ENCODE results near the gene FRMD8. TPM values are rescaled to one million over a fixed set of nuclear protein-coding genes. Genes with fewer than 3 reads are reported as not detected.

Gene FRMD8
- total RNA-seq, 1 experiment from 2014 or later, result 68.3 TPM

GRCh38 chr11:65414776-65415498 is 28.5 kb downstream of the FRMD8 start:
- Histone ChIP-seq H3K9me3 (ENCODE audit: low read length) (no peaks in the 10 kb centered on the region), H3K27ac (ENCODE audit: low read length) (no peak overlapping the region), H4K20me1 (ENCODE audit: low read length) (no peaks in the 10 kb centered on the region), H3K27me3 (ENCODE audit: low read length) (no peaks in the 10 kb centered on the region), H3K9ac (ENCODE audit: low read length) (no peak overlapping the region), H3K79me2 (ENCODE audit: low read length) (peaks cover under 1% of the 10 kb centered on the region; the same call in 1 of the 2 replicates), H2AFZ (ENCODE audit: low read length) (no peak overlapping the region), H3K4me3 (ENCODE audit: low read length) (no peak overlapping the region), H3K9me2 (replicated peaks; ENCODE audit: low read length) (no peaks in the 10 kb centered on the region), H3F3A (ENCODE audit: low read length, unreplicated experiment) (no peaks in the 10 kb centered on the region), H3K4me2 (ENCODE audit: low read length) (no peak overlapping the region), H3K36me3 (ENCODE audit: low read depth, low read length) (peaks cover 4% of the 10 kb centered on the region; the same call in 1 of the 2 replicates), H3K4me1 (ENCODE audit: insufficient read depth, low read length) (peaks cover 34% of the 10 kb centered on the region)
- BruUV-seq (replicated peaks), result no TSS peak
- ATAC-seq (no peak), DNase-seq (no peak)
- intact Hi-C loops (cut with micrococcal nuclease), result no loop called here
- ChIA-PET CTCF (interaction anchor here (0.6 to 2.4 kb wide), 4 partner anchors 53 to 140 kb away, joined by 3 to 16 read pairs (median 8); no protein-coding TSS in a partner anchor), POLR2A (ENCODE audit: unreplicated experiment) (interaction anchor here (0.6 to 1.5 kb wide), 2 partner anchors 18 to 84 kb away, joined by 5 read pairs; partner anchors contain the start of gene MALAT1)
- TF ChIP-seq, protein P1, sequence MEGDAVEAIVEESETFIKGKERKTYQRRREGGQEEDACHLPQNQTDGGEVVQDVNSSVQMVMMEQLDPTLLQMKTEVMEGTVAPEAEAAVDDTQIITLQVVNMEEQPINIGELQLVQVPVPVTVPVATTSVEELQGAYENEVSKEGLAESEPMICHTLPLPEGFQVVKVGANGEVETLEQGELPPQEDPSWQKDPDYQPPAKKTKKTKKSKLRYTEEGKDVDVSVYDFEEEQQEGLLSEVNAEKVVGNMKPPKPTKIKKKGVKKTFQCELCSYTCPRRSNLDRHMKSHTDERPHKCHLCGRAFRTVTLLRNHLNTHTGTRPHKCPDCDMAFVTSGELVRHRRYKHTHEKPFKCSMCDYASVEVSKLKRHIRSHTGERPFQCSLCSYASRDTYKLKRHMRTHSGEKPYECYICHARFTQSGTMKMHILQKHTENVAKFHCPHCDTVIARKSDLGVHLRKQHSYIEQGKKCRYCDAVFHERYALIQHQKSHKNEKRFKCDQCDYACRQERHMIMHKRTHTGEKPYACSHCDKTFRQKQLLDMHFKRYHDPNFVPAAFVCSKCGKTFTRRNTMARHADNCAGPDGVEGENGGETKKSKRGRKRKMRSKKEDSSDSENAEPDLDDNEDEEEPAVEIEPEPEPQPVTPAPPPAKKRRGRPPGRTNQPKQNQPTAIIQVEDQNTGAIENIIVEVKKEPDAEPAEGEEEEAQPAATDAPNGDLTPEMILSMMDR (conservative IDR thresholded peaks at IDR 0.05; ENCODE audit: low read depth, low read length), result no peak

DNA sequence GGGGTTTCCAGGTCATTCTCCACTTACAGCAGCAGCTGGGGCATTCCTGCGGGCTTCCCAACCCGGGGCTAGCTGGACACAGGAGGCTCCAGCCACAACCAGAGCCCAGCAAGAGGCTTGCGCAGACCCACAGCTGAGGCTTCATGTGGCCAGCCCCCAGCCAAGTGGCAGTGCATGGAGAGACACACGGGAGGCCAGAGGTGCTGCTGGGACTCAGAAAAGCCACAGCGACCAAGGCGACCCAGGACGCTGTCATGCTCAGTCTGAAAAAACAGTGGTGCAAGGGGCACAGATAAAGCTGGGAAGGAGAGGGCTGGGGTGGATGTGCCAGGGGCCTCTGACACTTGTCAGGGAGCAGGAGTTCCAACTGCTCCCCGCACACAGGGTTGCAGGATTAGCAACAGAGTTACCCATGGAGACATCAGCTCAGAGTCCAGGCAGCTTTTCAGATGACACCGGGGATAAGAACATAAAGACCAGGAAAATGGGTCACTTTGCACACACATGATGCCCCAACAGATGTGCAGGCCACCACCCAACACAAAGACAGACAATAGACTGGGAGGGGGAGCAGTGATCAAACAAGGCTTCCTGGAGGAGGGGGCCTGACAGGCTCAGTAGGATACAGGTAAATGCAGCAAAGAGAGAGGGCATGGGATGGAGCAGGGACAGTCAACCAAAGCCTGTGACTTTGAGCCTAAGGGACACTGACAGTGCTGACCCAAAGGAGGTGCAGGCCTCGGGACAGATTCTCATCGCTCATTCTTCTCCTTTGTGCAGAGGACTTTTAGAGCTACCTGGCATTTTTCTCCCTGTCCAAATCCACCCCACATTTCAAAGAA is 29.3 kb downstream of the FRMD8 start:
- peak overlapping the region; percentile 50 for H2AFZ ChIP-seq (ENCODE audit: low read length)
- no TSS peak for BruUV-seq (replicated peaks)
- peaks cover 4% of the 10 kb centered on the region; the same call in 1 of the 2 replicates for H3K36me3 ChIP-seq (ENCODE audit: low read depth, low read length)
- peaks cover 2% of the 10 kb centered on the region for H3F3A ChIP-seq (ENCODE audit: low read length, unreplicated experiment)
- H3K27ac ChIP-seq (ENCODE audit: low read length), result no peak overlapping the region
- no peaks in the 10 kb centered on the region for H3K9me3 ChIP-seq (ENCODE audit: low read length)
- CTCF ChIA-PET, result interaction anchor here (0.6 to 2.4 kb wide), 8 partner anchors 11 to 140 kb away, joined by 3 to 16 read pairs (median 6); partner anchors contain the start of gene SCYL1
- TF ChIP-seq, protein P1 (conservative IDR thresholded peaks at IDR 0.05; ENCODE audit: low read depth, low read length), result no peak
- TF ChIP-seq EZH2phosphoT487 (IDR thresholded peaks at IDR 0.05; ENCODE audit: borderline replicate concordance, low read length), result no peak
- no peak for TF ChIP-seq EZH2 (IDR thresholded peaks at IDR 0.05; ENCODE audit: low read length, unreplicated experiment)
- peaks cover 7% of the 10 kb centered on the region for H3K79me2 ChIP-seq (ENCODE audit: low read length)
- no peaks in the 10 kb centered on the region for H4K20me1 ChIP-seq (ENCODE audit: low read length)
- H3K9ac ChIP-seq (ENCODE audit: low read length), result peak overlapping the region; percentile 31; the same call in 1 of the 2 replicates
- no peaks in the 10 kb centered on the region for H3K27me3 ChIP-seq (ENCODE audit: low read length)
- ATAC-seq, result no peak
- H3K4me1 ChIP-seq (ENCODE audit: insufficient read depth, low read length), result peaks cover 42% of the 10 kb centered on the region
- H3K4me3 ChIP-seq (ENCODE audit: low read length), result peak overlapping the region; percentile 30; the same call in 1 of the 2 replicates
- no peaks in the 10 kb centered on the region for H3K9me2 ChIP-seq (replicated peaks; ENCODE audit: low read length)
- H3K4me2 ChIP-seq (ENCODE audit: low read length), result peak overlapping the region; percentile 74
- DNase-seq, result no peak
- intact Hi-C loops (cut with micrococcal nuclease), result loop anchor here (1.0 kb wide), 3 partner anchors 18 to 95 kb away; no protein-coding TSS in a partner anchor
- POLR2A ChIA-PET (ENCODE audit: unreplicated experiment), result interaction anchor here (0.6 to 1.5 kb wide), 4 partner anchors 28 to 83 kb away, joined by 4 to 6 read pairs (median 5); partner anchors contain the start of gene MALAT1
